ENCODE data around the gene GALNT13. TPM values are rescaled to one million over a fixed set of nuclear protein-coding genes. Genes with fewer than 3 reads are reported as not detected.

GALNT13 gene
- total and polyA plus RNA-seq, 3 donors from 2014 or later = 0.55 to 2.2 (median 0.92) TPM

- Histone ChIP-seq H3K36me3 (ENCODE audit: low read depth, missing control alignments) (no peaks in the 10 kb centered on the region), H3K9me3 (no peaks in the 10 kb centered on the region), H3K27me3 (no peaks in the 10 kb centered on the region), H3K27ac (no peak overlapping the region), H3K4me1 (no peaks in the 10 kb centered on the region), H3K4me3 (no peak overlapping the region)
- DNase-seq = no peak
- TF ChIP-seq CTCF (IDR thresholded peaks at IDR 0.05) (no peak), POLR2A (IDR thresholded peaks at IDR 0.05) (no peak)
- WGBS, 2 donors = 74% methylated on average over 8 of the region's 8 CpGs
- intact Hi-C loops (cut with DNase I; ENCODE audit: low total_unique reads) = no loop called here
Observed at GRCh38 chr2:154437104-154437503, 565.4 kb downstream of the GALNT13 start.

GRCh38 chr2:154439156-154439555 lies 567.4 kb downstream of the GALNT13 start:
- Histone ChIP-seq H3K27me3 (no peaks in the 10 kb centered on the region), H3K36me3 (ENCODE audit: low read depth, missing control alignments) (no peaks in the 10 kb centered on the region), H3K27ac (no peak overlapping the region), H3K9me3 (no peaks in the 10 kb centered on the region), H3K4me3 (no peak overlapping the region), H3K4me1 (no peaks in the 10 kb centered on the region)
- 37 to 43% methylated on average over 2 of the region's 2 CpGs for WGBS, 2 donors
- intact Hi-C loops (cut with DNase I; ENCODE audit: low total_unique reads) = no loop called here
- no peak for TF ChIP-seq POLR2A (IDR thresholded peaks at IDR 0.05)
- no peak for TF ChIP-seq CTCF (IDR thresholded peaks at IDR 0.05)
- no peak for DNase-seq

- intact Hi-C loops (cut with DNase I; ENCODE audit: low total_unique reads) = no loop called here
- Histone ChIP-seq H3K4me1 (peaks cover 4% of the 10 kb centered on the region), H3K27ac (no peak overlapping the region), H3K9me3 (no peaks in the 10 kb centered on the region), H3K36me3 (ENCODE audit: low read depth, missing control alignments) (no peaks in the 10 kb centered on the region), H3K27me3 (no peaks in the 10 kb centered on the region), H3K4me3 (no peak overlapping the region)
- no peak for TF ChIP-seq POLR2A (IDR thresholded peaks at IDR 0.05)
- no peak for TF ChIP-seq CTCF (IDR thresholded peaks at IDR 0.05)
- DNase-seq = no peak
Observed at GRCh38 chr2:154443919-154444318, 572.2 kb downstream of the GALNT13 start.

GRCh38 chr2:154446324-154446723 lies 574.6 kb downstream of the GALNT13 start:
- intact Hi-C loops (cut with DNase I; ENCODE audit: low total_unique reads) = no loop called here
- WGBS, 2 donors = 85 to 93% methylated on average over 2 of the region's 2 CpGs

More at GRCh38 chr2:154446324-154446723, 574.6 kb downstream of the GALNT13 start:
- peaks cover 4% of the 10 kb centered on the region for H3K4me1 ChIP-seq
- TF ChIP-seq CTCF (IDR thresholded peaks at IDR 0.05) (no peak), POLR2A (IDR thresholded peaks at IDR 0.05) (no peak)
- no peaks in the 10 kb centered on the region for H3K9me3 ChIP-seq
- no peak overlapping the region for H3K27ac ChIP-seq
- no peaks in the 10 kb centered on the region for H3K27me3 ChIP-seq
- no peak overlapping the region for H3K4me3 ChIP-seq
- H3K36me3 ChIP-seq (ENCODE audit: low read depth, missing control alignments) = no peaks in the 10 kb centered on the region
- DNase-seq = no peak

All from testis (tissue), 3 donors.